ENCODE measurements around the gene ATP10A.

The ATP10A gene

GRCh38 chr15:25736461-25736860 lies 126.7 kb downstream of the ATP10A start:
- peak; percentile 46 for DNase-seq

- DNase-seq, result no peak
These were observed 127.4 kb downstream of the ATP10A start for GRCh38 chr15:25735550-25736384.

GRCh38 chr15:25734680-25735355 lies 128.3 kb downstream of the ATP10A start:
- DNase-seq, result no peak

- no peak for DNase-seq
These were observed 129.1 kb downstream of the ATP10A start for GRCh38 chr15:25733856-25734679.

GRCh38 chr15:25733036-25733855 lies 129.9 kb downstream of the ATP10A start:
- no peak for DNase-seq

GRCh38 chr15:25732191-25732590 lies 130.9 kb downstream of the ATP10A start:
- no peak for DNase-seq

GRCh38 chr15:25731411-25731810 lies 131.7 kb downstream of the ATP10A start:
- DNase-seq, result no peak

GRCh38 chr15:25730918-25731317 lies 132.2 kb downstream of the ATP10A start:
- no peak for DNase-seq

- DNase-seq, result no peak
These were observed 134.3 kb downstream of the ATP10A start for GRCh38 chr15:25728816-25729215.

- DNase-seq, result no peak
These were observed 135.1 kb downstream of the ATP10A start for GRCh38 chr15:25727867-25728600.

- no peak for DNase-seq
These were observed 136.0 kb downstream of the ATP10A start for GRCh38 chr15:25727116-25727515.

- no peak for DNase-seq
These were observed 137.4 kb downstream of the ATP10A start for GRCh38 chr15:25725758-25726157.

GRCh38 chr15:25724899-25725298 lies 138.2 kb downstream of the ATP10A start:
- no peak for DNase-seq

GRCh38 chr15:25721605-25721955 lies 141.5 kb downstream of the ATP10A start:
- DNase-seq, result no peak

- DNase-seq, result no peak
These were observed 143.8 kb downstream of the ATP10A start for GRCh38 chr15:25719101-25719985.

GRCh38 chr15:25718597-25718996 lies 144.5 kb downstream of the ATP10A start:
- DNase-seq, result no peak

GRCh38 chr15:25718169-25718536 lies 145.0 kb downstream of the ATP10A start:
- no peak for DNase-seq

- DNase-seq, result peak; percentile 88
These were observed 145.5 kb downstream of the ATP10A start for GRCh38 chr15:25717457-25718168.

GRCh38 chr15:25717127-25717456 lies 146.0 kb downstream of the ATP10A start:
- DNase-seq, result no peak
